Activated CD4-positive, alpha-beta memory T cell treated with anti-CD3 and anti-CD28 coated beads, Interleukin-2, amount 10 ng/mL, durations not matched to agents 7 days and 5 days (primary cell): ENCODE measurements around the gene STPG4. TPM values are rescaled to one million over a fixed set of nuclear protein-coding genes. Genes with fewer than 3 reads are reported as not detected.
A peak's percentile ranks its signal among the peaks of the same experiment; 100 is the strongest.

ENCODE experiments used
- CTCF ChIA-PET: fragments of 350-600 bp; sonication (Branson Sonifier 250); formaldehyde crosslinking; loops from one replicate; lab custom pipeline; 2021; ENCODE audit warnings: antibody characterized with exemption, inconsistent platforms; lab: Charles Lee
- POLR2A ChIA-PET: fragments of 350-600 bp; sonication (Branson Sonifier 250); formaldehyde crosslinking; loops from one replicate; lab custom pipeline; 2021; ENCODE audit warnings: antibody characterized with exemption; lab: Charles Lee
- DNase-seq: peaks from one replicate; pipeline ENCODE4 v3.0.0-alpha.2; 2020
- H3K27ac Mint-ChIP-seq: one replicate; pipeline ENCODE4 v1.8.0; 2021; ENCODE audit warnings: mild to moderate bottlenecking, mixed read lengths
- H3K27me3 Mint-ChIP-seq: one replicate; pipeline ENCODE4 v1.8.0; 2021; ENCODE audit warnings: mixed read lengths
- H3K36me3 Mint-ChIP-seq: one replicate; pipeline ENCODE4 v1.8.0; 2021; ENCODE audit warnings: low read depth, mixed read lengths
- H3K4me1 Mint-ChIP-seq: one replicate; pipeline ENCODE4 v1.8.0; 2021; ENCODE audit warnings: mixed read lengths
- H3K4me3 Mint-ChIP-seq: one replicate; pipeline ENCODE4 v1.8.0; 2021; ENCODE audit warnings: mild to moderate bottlenecking, mixed read lengths
- H3K9me3 Mint-ChIP-seq: one replicate; pipeline ENCODE4 v1.8.0; 2021; ENCODE audit warnings: mixed read lengths
- total RNA-seq, 2 experiments: library from RNA; stranded (reverse); gene quantifications; one replicate each; pipeline ENCODE4 v1.2.3, GENCODE V29; 2021

The STPG4 gene
- total RNA-seq, 2 experiments from 2014 or later: 0.13 TPM; not detected in 1

DNA sequence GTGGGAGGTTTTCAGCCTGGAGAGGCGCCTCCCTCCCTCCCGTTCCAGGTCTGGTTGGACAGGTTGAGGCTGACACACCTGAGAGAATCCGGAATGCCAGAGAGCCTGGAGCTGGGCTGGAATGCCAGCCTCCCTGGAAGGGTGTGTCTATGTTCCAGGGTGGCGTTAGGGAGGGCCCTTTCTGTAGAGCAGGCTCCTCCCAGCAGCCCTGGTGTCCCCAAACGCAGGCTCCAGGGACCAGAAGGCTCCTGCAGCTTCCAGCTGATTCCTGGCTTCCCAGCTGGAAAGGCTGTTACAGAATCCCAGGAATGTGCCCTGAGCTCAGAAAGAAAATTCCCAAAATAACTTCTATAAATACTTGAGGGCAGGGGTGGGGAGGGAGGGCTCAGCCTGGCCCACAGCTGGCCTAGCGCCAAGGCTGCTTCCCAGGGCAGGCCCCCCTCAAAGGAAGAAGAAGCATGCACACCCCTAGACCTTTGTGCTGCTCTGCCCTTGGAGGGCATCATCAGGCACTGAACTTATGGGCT, 85.4 kb downstream of the STPG4 start:
- no peak for DNase-seq
- Mint-ChIP-seq H3K36me3 (peaks cover 23% of the 10 kb centered on the region), H3K4me3 (no peak overlapping the region), H3K9me3 (no peaks in the 10 kb centered on the region), H3K27me3 (no peaks in the 10 kb centered on the region), H3K4me1 (peaks cover 29% of the 10 kb centered on the region), H3K27ac (no peak overlapping the region)
- ChIA-PET POLR2A (no interaction called here), CTCF (no interaction called here)

DNA sequence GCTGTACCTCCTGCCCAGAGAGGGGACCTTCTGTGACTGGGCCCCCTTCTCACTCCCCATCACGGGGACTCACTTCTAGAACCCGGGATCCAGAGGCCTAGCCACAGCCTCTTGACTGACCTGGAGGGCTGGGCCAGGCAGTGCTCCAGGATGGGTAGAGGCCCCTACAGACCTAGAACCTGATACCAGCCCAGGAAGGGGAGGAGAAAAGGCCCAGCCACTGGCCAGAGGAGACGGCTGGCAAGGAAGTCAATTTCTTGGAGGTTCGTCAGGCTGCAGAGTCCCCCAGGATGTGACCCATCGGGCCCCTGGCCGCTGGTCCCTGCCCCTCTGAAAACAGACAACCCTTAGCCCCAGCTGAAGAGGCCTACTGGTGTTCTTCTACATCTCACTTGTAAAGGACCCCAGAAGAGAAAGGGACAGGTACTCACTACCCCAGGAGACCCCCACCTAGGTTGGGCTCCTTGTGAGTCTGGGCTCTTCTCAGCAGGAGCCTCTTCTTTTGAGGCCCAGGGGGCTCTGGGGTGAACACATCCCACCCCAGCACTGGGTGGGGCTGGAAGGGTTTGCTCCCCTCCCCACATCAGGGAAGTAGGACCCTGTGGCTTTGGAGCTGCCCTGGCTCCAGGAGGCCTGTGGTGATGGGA, 86.0 kb downstream of the STPG4 start:
- ChIA-PET CTCF (no interaction called here), POLR2A (no interaction called here)
- H3K36me3 Mint-ChIP-seq: peaks cover 25% of the 10 kb centered on the region
- H3K9me3 Mint-ChIP-seq: no peaks in the 10 kb centered on the region
- no peak overlapping the region for H3K4me3 Mint-ChIP-seq
- H3K27ac Mint-ChIP-seq: no peak overlapping the region
- no peaks in the 10 kb centered on the region for H3K27me3 Mint-ChIP-seq
- DNase-seq: no peak
- H3K4me1 Mint-ChIP-seq: peaks cover 29% of the 10 kb centered on the region

- Mint-ChIP-seq H3K27me3 (no peaks in the 10 kb centered on the region), H3K9me3 (no peaks in the 10 kb centered on the region), H3K4me1 (peaks cover 26% of the 10 kb centered on the region), H3K36me3 (peaks cover 21% of the 10 kb centered on the region), H3K4me3 (no peak overlapping the region), H3K27ac (no peak overlapping the region)
- ChIA-PET CTCF (no interaction called here), POLR2A (no interaction called here)
- no peak for DNase-seq
Measured at GRCh38 chr2:47067788-47068407, 87.2 kb downstream of the STPG4 start.

GRCh38 chr2:47065771-47066380, 89.2 kb downstream of the STPG4 start:
- no peak for DNase-seq
- H3K27ac Mint-ChIP-seq: no peak overlapping the region
- H3K36me3 Mint-ChIP-seq: peaks cover 17% of the 10 kb centered on the region
- H3K4me3 Mint-ChIP-seq: no peak overlapping the region
- H3K27me3 Mint-ChIP-seq: no peaks in the 10 kb centered on the region
- POLR2A ChIA-PET: no interaction called here
- no peaks in the 10 kb centered on the region for H3K9me3 Mint-ChIP-seq
- peaks cover 9% of the 10 kb centered on the region for H3K4me1 Mint-ChIP-seq
- CTCF ChIA-PET: no interaction called here

DNA sequence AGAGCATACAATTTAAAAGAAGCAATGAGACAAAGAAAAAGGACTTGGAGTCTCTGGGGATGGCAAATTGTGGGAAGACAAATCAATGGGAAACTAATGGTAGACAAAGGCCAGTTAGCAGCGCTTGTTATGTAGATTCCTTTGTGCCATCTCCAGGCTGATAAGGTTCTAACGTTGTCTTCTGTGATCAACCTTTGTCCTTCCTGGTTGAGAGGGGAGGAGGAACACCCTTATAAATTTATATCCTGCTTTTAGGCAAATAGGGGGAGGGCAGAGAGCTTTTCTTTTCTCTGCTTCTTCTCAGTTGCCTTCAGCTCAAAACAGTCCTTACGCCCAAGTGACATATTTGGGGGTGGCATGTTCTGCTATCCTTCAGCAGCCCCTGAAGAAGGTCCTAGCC, 89.8 kb downstream of the STPG4 start:
- H3K36me3 Mint-ChIP-seq: peaks cover 19% of the 10 kb centered on the region
- peaks cover 4% of the 10 kb centered on the region for H3K4me1 Mint-ChIP-seq
- no peak overlapping the region for H3K4me3 Mint-ChIP-seq
- H3K9me3 Mint-ChIP-seq: no peaks in the 10 kb centered on the region
- no peaks in the 10 kb centered on the region for H3K27me3 Mint-ChIP-seq
- H3K27ac Mint-ChIP-seq: no peak overlapping the region
- POLR2A ChIA-PET: no interaction called here
- CTCF ChIA-PET: no interaction called here
- no peak for DNase-seq

DNA sequence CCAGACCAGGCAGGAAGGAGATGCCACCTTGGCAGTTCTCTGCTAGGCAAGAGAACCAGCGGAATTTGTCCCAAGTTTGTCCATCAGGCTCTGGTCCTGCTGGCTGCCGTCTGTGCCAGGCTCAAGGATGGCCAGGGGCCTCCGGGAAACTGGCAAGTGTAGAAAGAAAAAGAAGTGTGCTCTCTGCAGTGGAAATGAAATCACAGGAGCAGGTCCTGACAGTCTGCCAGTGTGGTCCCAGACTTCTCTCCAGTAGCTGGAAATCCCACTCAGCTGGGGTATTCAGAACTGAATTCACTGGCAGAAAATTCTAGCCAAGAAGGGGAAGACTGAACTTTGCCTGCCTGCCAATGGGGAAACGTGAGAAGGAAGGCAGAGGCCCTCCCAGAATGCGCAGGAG, 91.0 kb downstream of the STPG4 start:
- no peak overlapping the region for H3K27ac Mint-ChIP-seq

GRCh38 chr2:47063538-47063930, 91.6 kb downstream of the STPG4 start:
- H3K4me3 Mint-ChIP-seq: no peak overlapping the region
- H3K36me3 Mint-ChIP-seq: peaks cover 19% of the 10 kb centered on the region
- no peak for DNase-seq
- H3K9me3 Mint-ChIP-seq: no peaks in the 10 kb centered on the region
- H3K27ac Mint-ChIP-seq: no peak overlapping the region
- no peaks in the 10 kb centered on the region for H3K27me3 Mint-ChIP-seq
- ChIA-PET CTCF (no interaction called here), POLR2A (no interaction called here)
- H3K4me1 Mint-ChIP-seq: no peaks in the 10 kb centered on the region

More for the DNA sequence above, 91.0 kb downstream of the STPG4 start:
- CTCF ChIA-PET: no interaction called here
- H3K4me3 Mint-ChIP-seq: no peak overlapping the region
- H3K36me3 Mint-ChIP-seq: peaks cover 19% of the 10 kb centered on the region
- POLR2A ChIA-PET: no interaction called here
- peaks cover 2% of the 10 kb centered on the region for H3K4me1 Mint-ChIP-seq
- no peaks in the 10 kb centered on the region for H3K9me3 Mint-ChIP-seq
- DNase-seq: no peak
- no peaks in the 10 kb centered on the region for H3K27me3 Mint-ChIP-seq

DNA sequence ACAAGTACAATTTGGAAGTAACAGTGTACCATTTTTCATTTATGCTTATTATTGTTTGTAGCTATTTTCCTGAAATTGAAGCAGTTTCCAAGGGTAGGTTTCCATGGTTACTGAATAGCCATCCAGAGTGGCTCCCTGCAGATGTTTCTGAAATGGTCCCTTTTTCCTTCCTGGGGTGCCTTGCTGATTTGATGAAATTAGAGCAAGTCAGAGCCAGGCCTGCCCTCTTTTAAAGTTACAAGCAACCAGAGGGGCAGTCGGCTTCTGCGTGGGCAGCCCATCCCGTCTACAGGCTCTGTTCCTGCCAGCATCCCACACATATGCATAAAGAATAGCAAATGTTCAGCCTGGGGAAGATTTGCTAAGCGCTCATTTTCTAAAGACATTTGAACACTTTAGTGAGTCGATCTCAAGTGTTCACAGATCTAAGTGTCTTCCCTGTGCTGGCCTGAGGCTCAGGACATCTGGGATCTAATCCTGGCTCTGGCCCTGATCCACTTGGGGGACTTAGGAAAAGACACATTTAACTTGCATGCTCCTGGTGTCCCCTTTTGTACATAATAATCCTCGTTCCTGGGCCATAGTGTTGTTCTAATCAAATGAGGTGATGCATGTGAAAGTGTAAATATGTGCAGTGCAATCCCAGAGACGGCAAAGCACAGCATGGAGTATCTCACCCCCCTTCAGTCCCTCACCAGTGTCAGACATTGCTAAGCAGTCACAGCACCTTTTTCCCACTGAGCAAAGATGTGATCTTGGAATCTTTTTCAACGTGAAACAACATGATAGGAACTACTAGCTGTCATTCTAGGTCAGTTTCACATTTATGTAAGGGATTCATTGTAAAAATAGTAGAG, 92.2 kb downstream of the STPG4 start:
- no peak for DNase-seq
- H3K27ac Mint-ChIP-seq: no peak overlapping the region
- H3K4me1 Mint-ChIP-seq: peaks cover 2% of the 10 kb centered on the region
- no peaks in the 10 kb centered on the region for H3K27me3 Mint-ChIP-seq
- peaks cover 16% of the 10 kb centered on the region for H3K36me3 Mint-ChIP-seq
- ChIA-PET CTCF (no interaction called here), POLR2A (no interaction called here)
- no peak overlapping the region for H3K4me3 Mint-ChIP-seq
- no peaks in the 10 kb centered on the region for H3K9me3 Mint-ChIP-seq

GRCh38 chr2:47061944-47062678, 93.0 kb downstream of the STPG4 start:
- ChIA-PET CTCF (interaction anchor here (0.6 kb wide), 1 partner anchor 135 kb away, joined by 4 read pairs; no protein-coding TSS in a partner anchor), POLR2A (no interaction called here)
- Mint-ChIP-seq H3K27me3 (no peaks in the 10 kb centered on the region), H3K36me3 (peaks cover 13% of the 10 kb centered on the region), H3K9me3 (no peaks in the 10 kb centered on the region), H3K4me1 (peaks cover 9% of the 10 kb centered on the region), H3K27ac (no peak overlapping the region), H3K4me3 (no peak overlapping the region)
- no peak for DNase-seq

DNA sequence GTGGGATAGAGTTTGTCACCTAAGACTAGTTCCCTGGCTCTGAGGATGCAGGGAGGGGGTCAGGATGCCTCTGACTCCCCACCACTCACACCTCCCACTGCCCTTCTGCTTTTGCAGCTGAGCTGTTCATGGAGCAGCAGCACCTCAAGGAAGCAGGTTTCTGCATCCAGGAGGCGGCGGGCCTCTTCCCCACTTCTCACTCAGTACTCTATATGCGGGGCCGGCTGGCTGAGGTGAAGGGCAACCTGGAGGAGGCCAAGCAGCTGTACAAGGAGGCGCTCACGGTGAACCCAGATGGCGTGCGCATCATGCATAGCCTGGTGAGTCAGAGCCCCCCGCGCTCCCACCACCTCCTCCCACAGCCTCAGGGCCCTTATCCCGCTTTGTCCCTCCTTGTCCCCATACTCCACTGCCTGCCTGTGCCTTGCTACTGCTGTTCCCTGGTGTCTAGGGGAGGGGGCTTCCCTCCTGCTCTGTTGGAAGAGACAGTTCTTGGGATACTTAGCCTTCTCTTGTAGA, 94.4 kb downstream of the STPG4 start:
- no peak overlapping the region for H3K27ac Mint-ChIP-seq
- H3K27me3 Mint-ChIP-seq: no peaks in the 10 kb centered on the region

DNA sequence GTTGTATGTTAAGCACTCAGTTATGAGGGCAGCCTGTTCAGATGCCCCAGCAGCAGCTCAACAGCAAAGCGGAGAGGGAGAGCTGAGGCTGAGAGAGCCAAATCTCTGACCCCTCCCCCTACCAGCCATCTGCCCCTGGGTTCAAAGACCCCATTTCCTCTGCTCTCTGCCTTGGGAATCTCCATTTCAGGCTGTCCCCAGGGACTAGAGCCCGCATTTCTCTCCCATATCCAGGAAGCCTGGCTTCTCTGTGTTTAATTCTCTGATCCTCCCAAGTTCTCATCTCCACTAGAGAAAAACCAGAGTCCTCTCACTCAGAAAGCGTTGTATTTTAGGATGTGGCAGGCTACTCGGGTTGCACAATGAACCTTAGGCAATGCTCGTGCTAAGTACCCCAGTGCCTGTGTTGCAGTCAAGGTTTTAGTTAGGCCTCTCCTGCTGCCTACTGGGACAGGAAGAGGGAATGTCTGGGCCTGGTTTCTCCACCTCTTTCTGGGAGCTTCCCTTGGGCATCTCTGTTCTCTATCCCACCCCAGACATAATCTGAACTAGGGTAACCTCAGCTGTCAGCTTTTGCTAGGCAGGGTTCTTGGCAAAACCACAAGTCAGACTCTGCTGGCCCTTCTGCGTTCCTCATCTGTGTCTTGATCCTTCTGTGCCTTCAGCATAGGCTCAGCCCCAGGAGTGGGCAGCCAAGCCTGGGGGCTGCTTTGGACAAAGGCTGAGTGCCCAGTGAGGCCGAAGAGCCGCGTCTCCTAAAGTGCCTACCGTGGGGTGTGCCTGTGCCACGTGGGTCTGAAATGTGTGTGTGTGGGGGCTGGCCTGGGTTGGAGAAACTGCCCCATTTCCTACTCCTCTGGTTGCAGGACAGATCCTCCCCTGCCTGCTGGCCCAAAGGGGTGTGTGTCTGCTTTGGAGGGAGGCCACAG, 96.8 kb downstream of the STPG4 start:
- H3K9me3 Mint-ChIP-seq: no peaks in the 10 kb centered on the region
- H3K36me3 Mint-ChIP-seq: peaks cover 11% of the 10 kb centered on the region
- no peaks in the 10 kb centered on the region for H3K27me3 Mint-ChIP-seq
- POLR2A ChIA-PET: interaction anchor here (1.4 kb wide), 1 partner anchor 19 kb away, joined by 3 read pairs; no protein-coding TSS in a partner anchor
- H3K4me1 Mint-ChIP-seq: peaks cover 14% of the 10 kb centered on the region
- CTCF ChIA-PET: no interaction called here
- H3K27ac Mint-ChIP-seq: peak overlapping the region; percentile 56
- H3K4me3 Mint-ChIP-seq: no peak overlapping the region
- DNase-seq: no peak

More for the DNA sequence above, 94.4 kb downstream of the STPG4 start:
- Mint-ChIP-seq H3K4me3 (no peak overlapping the region), H3K4me1 (peaks cover 14% of the 10 kb centered on the region), H3K9me3 (no peaks in the 10 kb centered on the region), H3K36me3 (peaks cover 10% of the 10 kb centered on the region)
- CTCF ChIA-PET: no interaction called here
- DNase-seq: no peak
- POLR2A ChIA-PET: no interaction called here
